ENCODE results near the gene MCRIP1. TPM values are rescaled to one million over a fixed set of nuclear protein-coding genes. Genes with fewer than 3 reads are reported as not detected.

MCRIP1 gene
- total RNA-seq, 1 donor from 2014 or later: 218 TPM

GRCh38 chr17:81871387-81872230 is 38.5 kb upstream of the MCRIP1 start:
- no peaks in the 10 kb centered on the region for H3K36me3 Mint-ChIP-seq (ENCODE audit: unreplicated experiment)
- peaks cover 3% of the 10 kb centered on the region for H3K4me1 Mint-ChIP-seq (ENCODE audit: low read depth, unreplicated experiment)
- peak overlapping the region; percentile 84 for H3K27ac Mint-ChIP-seq (ENCODE audit: unreplicated experiment)
- TF ChIP-seq, protein P1, sequence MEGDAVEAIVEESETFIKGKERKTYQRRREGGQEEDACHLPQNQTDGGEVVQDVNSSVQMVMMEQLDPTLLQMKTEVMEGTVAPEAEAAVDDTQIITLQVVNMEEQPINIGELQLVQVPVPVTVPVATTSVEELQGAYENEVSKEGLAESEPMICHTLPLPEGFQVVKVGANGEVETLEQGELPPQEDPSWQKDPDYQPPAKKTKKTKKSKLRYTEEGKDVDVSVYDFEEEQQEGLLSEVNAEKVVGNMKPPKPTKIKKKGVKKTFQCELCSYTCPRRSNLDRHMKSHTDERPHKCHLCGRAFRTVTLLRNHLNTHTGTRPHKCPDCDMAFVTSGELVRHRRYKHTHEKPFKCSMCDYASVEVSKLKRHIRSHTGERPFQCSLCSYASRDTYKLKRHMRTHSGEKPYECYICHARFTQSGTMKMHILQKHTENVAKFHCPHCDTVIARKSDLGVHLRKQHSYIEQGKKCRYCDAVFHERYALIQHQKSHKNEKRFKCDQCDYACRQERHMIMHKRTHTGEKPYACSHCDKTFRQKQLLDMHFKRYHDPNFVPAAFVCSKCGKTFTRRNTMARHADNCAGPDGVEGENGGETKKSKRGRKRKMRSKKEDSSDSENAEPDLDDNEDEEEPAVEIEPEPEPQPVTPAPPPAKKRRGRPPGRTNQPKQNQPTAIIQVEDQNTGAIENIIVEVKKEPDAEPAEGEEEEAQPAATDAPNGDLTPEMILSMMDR (IDR thresholded peaks at IDR 0.05; ENCODE audit: partially characterized antibody, unreplicated experiment): no peak
- H3K9me3 Mint-ChIP-seq (ENCODE audit: unreplicated experiment): peaks cover 7% of the 10 kb centered on the region
- peaks cover 1% of the 10 kb centered on the region for H3K27me3 Mint-ChIP-seq (ENCODE audit: unreplicated experiment)
- H3K4me3 Mint-ChIP-seq (ENCODE audit: unreplicated experiment): peak overlapping the region; percentile 83
- peak; percentile 95 for DNase-seq

GRCh38 chr17:81870981-81871386 is 37.9 kb upstream of the MCRIP1 start, which contains the start of gene ARHGDIA:
TSS of gene ARHGDIA (minus strand) at chr17:81871337. CDS start at chr17:81869930, 1,407 bp downstream.
- H3K36me3 Mint-ChIP-seq (ENCODE audit: unreplicated experiment): no peaks in the 10 kb centered on the region
- H3K9me3 Mint-ChIP-seq (ENCODE audit: unreplicated experiment): peaks cover 7% of the 10 kb centered on the region
- DNase-seq: no peak
- peaks cover 3% of the 10 kb centered on the region for H3K4me1 Mint-ChIP-seq (ENCODE audit: low read depth, unreplicated experiment)
- TF ChIP-seq, protein P1 (IDR thresholded peaks at IDR 0.05; ENCODE audit: partially characterized antibody, unreplicated experiment): no peak
- H3K27me3 Mint-ChIP-seq (ENCODE audit: unreplicated experiment): peaks cover 5% of the 10 kb centered on the region
- H3K27ac Mint-ChIP-seq (ENCODE audit: unreplicated experiment): peak within 1 kb of the TSS; percentile 88
- H3K4me3 Mint-ChIP-seq (ENCODE audit: unreplicated experiment): peak within 1 kb of the TSS; percentile 92

DNA sequence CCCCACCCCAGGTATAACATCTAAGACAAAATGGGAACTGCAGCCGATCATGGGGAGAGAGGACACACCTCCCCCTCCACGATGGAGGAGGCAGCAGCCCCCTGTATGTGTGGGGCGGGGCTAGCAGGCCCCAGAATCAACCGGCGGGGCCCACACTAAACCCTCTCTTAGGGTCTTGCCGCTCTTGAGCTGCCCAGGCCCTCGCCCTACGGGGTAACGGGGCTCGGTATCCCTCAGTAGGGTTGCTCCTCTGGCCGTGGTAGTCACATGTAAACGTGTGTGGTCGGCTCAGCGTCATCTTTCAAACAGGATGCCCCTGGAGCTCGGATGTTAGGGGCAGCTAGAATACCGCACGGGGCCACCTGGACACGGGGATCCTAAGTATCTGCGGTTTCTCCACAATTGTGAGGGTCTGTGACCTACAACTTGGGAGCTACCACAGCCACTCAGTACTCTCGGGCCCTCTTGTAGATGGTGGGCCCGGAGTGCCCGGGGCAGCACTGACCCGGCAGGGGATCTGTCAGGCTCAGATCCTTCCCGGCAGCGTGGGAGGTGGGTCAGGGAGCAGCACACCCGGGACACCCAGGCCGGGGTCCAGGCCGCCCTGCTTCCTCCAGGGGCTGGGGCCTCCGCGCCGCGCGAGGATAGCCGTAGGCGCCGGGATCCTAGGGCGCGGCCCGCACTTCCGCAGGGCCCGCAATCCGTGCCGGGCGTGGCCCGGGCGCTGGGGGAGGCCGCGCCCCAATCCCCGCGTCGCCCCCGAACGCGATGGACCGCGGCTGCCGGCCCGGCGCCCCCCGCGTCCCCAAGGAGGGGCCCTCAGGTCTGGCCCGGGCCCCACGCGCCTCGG is 37.3 kb upstream of the MCRIP1 start:
- TF ChIP-seq, protein P1 (IDR thresholded peaks at IDR 0.05; ENCODE audit: partially characterized antibody, unreplicated experiment): no peak
- DNase-seq: no peak
- H3K4me1 Mint-ChIP-seq (ENCODE audit: low read depth, unreplicated experiment): peaks cover 3% of the 10 kb centered on the region
- no peaks in the 10 kb centered on the region for H3K36me3 Mint-ChIP-seq (ENCODE audit: unreplicated experiment)
- peak overlapping the region; percentile 92 for H3K4me3 Mint-ChIP-seq (ENCODE audit: unreplicated experiment)
- H3K27ac Mint-ChIP-seq (ENCODE audit: unreplicated experiment): peak overlapping the region; percentile 88
- peaks cover 6% of the 10 kb centered on the region for H3K27me3 Mint-ChIP-seq (ENCODE audit: unreplicated experiment)
- peaks cover 11% of the 10 kb centered on the region for H3K9me3 Mint-ChIP-seq (ENCODE audit: unreplicated experiment)

GRCh38 chr17:81869221-81870130 is 36.4 kb upstream of the MCRIP1 start:
- TF ChIP-seq, protein P1 (IDR thresholded peaks at IDR 0.05; ENCODE audit: partially characterized antibody, unreplicated experiment): peak; percentile 100
- H3K27ac Mint-ChIP-seq (ENCODE audit: unreplicated experiment): peak overlapping the region; percentile 88
- peak; percentile 82 for DNase-seq
- H3K4me3 Mint-ChIP-seq (ENCODE audit: unreplicated experiment): peak overlapping the region; percentile 92
- H3K9me3 Mint-ChIP-seq (ENCODE audit: unreplicated experiment): peaks cover 12% of the 10 kb centered on the region
- H3K27me3 Mint-ChIP-seq (ENCODE audit: unreplicated experiment): peaks cover 7% of the 10 kb centered on the region
- H3K4me1 Mint-ChIP-seq (ENCODE audit: low read depth, unreplicated experiment): peaks cover 3% of the 10 kb centered on the region
- H3K36me3 Mint-ChIP-seq (ENCODE audit: unreplicated experiment): no peaks in the 10 kb centered on the region

Data from glutamatergic neuron (in vitro differentiated cells).